ENCODE results near the gene LIN9. TPM values are rescaled to one million over a fixed set of nuclear protein-coding genes. Genes with fewer than 3 reads are reported as not detected.

LIN9 gene
- total RNA-seq, 3 donors from 2014 or later: 3.8 to 4.5 (median 4.4) TPM

- no peaks in the 10 kb centered on the region for H3K9me3 ChIP-seq
- H3K4me1 ChIP-seq (ENCODE audit: low read depth): peaks cover 4% of the 10 kb centered on the region
- ATAC-seq (no peak), DNase-seq (no peak)
- no peak overlapping the region for H3K4me3 ChIP-seq
- intact Hi-C loops (cut with DNase I, micrococcal nuclease): no loop called here
- no peaks in the 10 kb centered on the region for H3K36me3 ChIP-seq (ENCODE audit: low read depth)
- no peak for TF ChIP-seq CTCF (IDR thresholded peaks at IDR 0.05)
Measured at GRCh38 chr1:226226601-226227000, 82.4 kb downstream of the LIN9 start.

- intact Hi-C loops (cut with DNase I, micrococcal nuclease): no loop called here
- DNase-seq (peak; percentile 43 to 60 (median 60)), ATAC-seq (peak; percentile 83)
- Histone ChIP-seq H3K4me3 (no peak overlapping the region), H3K9me3 (no peaks in the 10 kb centered on the region), H3K36me3 (ENCODE audit: low read depth) (no peaks in the 10 kb centered on the region), H3K4me1 (ENCODE audit: low read depth) (peaks cover 4% of the 10 kb centered on the region)
- no peak for TF ChIP-seq CTCF (IDR thresholded peaks at IDR 0.05)
Measured at GRCh38 chr1:226223786-226224244, 85.1 kb downstream of the LIN9 start.

- no peak within 1 kb of the TSS for H3K4me3 ChIP-seq
- peaks cover 4% of the 10 kb centered on the region for H3K4me1 ChIP-seq (ENCODE audit: low read depth)
- peak; percentile 39 for ATAC-seq
- no peaks in the 10 kb centered on the region for H3K36me3 ChIP-seq (ENCODE audit: low read depth)
- no peaks in the 10 kb centered on the region for H3K9me3 ChIP-seq
- intact Hi-C loops (cut with DNase I, micrococcal nuclease): no loop called here
- peak in 1 of 3 donors; percentile 5 for DNase-seq
- TF ChIP-seq CTCF (IDR thresholded peaks at IDR 0.05): no peak
Measured at GRCh38 chr1:226223157-226223785, 85.7 kb downstream of the LIN9 start, which contains the start of gene MIXL1. Gene MIXL1, plus strand, starts transcription at chr1:226223664. Its CDS starts 18 bp downstream, at chr1:226223682.

- H3K4me1 ChIP-seq (ENCODE audit: low read depth): peaks cover 4% of the 10 kb centered on the region
- H3K4me3 ChIP-seq: no peak overlapping the region
- no peaks in the 10 kb centered on the region for H3K9me3 ChIP-seq
- DNase-seq (no peak), ATAC-seq (no peak)
- no peak for TF ChIP-seq CTCF (IDR thresholded peaks at IDR 0.05)
- no peaks in the 10 kb centered on the region for H3K36me3 ChIP-seq (ENCODE audit: low read depth)
- intact Hi-C loops (cut with DNase I, micrococcal nuclease): no loop called here
Measured at GRCh38 chr1:226222686-226223085, 86.3 kb downstream of the LIN9 start.

- intact Hi-C loops (cut with DNase I, micrococcal nuclease): no loop called here
- H3K9me3 ChIP-seq: no peaks in the 10 kb centered on the region
- H3K4me1 ChIP-seq (ENCODE audit: low read depth): peaks cover 4% of the 10 kb centered on the region
- DNase-seq (no peak), ATAC-seq (no peak)
- no peaks in the 10 kb centered on the region for H3K36me3 ChIP-seq (ENCODE audit: low read depth)
- no peak for TF ChIP-seq CTCF (IDR thresholded peaks at IDR 0.05)
- no peak overlapping the region for H3K4me3 ChIP-seq
Measured at GRCh38 chr1:226220473-226221189, 88.3 kb downstream of the LIN9 start.
